ENCODE measurements around the gene FAM240B.

DNA sequence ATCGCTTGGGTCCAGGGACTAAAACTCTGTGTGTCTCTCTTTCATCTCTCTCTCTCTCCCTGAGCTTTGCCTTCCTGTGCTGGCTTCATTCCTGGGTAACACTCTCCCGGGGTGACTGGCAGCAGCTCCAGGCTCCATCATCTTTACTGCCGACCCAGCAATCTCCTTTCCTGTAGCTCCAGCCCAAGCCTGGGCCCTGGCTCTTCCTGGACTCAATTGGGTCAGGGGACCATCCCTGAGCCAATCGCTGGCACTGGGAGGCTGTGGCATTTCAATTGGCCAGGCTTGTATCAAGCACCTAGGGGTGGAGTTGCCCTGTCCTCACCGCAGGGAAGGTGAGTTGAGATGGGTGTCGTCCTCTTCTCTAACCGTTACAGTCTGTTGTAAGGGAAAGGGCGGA is 31.9 kb downstream of the FAM240B start:
- TF ChIP-seq CEBPB (IDR thresholded peaks at IDR 0.05): no peak
- TF ChIP-seq TAF1 (IDR thresholded peaks at IDR 0.05; ENCODE audit: low read depth): no peak
- no peak for TF ChIP-seq EP300 (IDR thresholded peaks at IDR 0.05; ENCODE audit: borderline replicate concordance)
- no peak for TF ChIP-seq TCF12 (IDR thresholded peaks at IDR 0.05; ENCODE audit: low read depth)
- TF ChIP-seq FOXM1 (IDR thresholded peaks at IDR 0.05; ENCODE audit: borderline replicate concordance, low read depth): no peak
- TF ChIP-seq CREB1 (IDR thresholded peaks at IDR 0.05; ENCODE audit: low read depth): no peak
- TF ChIP-seq RAD21 (IDR thresholded peaks at IDR 0.05; ENCODE audit: low read depth): no peak
- TF ChIP-seq, protein P1, sequence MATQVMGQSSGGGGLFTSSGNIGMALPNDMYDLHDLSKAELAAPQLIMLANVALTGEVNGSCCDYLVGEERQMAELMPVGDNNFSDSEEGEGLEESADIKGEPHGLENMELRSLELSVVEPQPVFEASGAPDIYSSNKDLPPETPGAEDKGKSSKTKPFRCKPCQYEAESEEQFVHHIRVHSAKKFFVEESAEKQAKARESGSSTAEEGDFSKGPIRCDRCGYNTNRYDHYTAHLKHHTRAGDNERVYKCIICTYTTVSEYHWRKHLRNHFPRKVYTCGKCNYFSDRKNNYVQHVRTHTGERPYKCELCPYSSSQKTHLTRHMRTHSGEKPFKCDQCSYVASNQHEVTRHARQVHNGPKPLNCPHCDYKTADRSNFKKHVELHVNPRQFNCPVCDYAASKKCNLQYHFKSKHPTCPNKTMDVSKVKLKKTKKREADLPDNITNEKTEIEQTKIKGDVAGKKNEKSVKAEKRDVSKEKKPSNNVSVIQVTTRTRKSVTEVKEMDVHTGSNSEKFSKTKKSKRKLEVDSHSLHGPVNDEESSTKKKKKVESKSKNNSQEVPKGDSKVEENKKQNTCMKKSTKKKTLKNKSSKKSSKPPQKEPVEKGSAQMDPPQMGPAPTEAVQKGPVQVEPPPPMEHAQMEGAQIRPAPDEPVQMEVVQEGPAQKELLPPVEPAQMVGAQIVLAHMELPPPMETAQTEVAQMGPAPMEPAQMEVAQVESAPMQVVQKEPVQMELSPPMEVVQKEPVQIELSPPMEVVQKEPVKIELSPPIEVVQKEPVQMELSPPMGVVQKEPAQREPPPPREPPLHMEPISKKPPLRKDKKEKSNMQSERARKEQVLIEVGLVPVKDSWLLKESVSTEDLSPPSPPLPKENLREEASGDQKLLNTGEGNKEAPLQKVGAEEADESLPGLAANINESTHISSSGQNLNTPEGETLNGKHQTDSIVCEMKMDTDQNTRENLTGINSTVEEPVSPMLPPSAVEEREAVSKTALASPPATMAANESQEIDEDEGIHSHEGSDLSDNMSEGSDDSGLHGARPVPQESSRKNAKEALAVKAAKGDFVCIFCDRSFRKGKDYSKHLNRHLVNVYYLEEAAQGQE (IDR thresholded peaks at IDR 0.05; ENCODE audit: low read depth): no peak
- TF ChIP-seq YY1 (IDR thresholded peaks at IDR 0.05; ENCODE audit: low read depth): no peak
- TF ChIP-seq, protein P2, sequence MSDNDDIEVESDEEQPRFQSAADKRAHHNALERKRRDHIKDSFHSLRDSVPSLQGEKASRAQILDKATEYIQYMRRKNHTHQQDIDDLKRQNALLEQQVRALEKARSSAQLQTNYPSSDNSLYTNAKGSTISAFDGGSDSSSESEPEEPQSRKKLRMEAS (IDR thresholded peaks at IDR 0.05): no peak
- TF ChIP-seq EGR1 (IDR thresholded peaks at IDR 0.05): no peak
- TF ChIP-seq USF1 (IDR thresholded peaks at IDR 0.05): no peak
- no peak for TF ChIP-seq ZBTB7A (IDR thresholded peaks at IDR 0.05; ENCODE audit: low read depth)
- TF ChIP-seq NFIC (IDR thresholded peaks at IDR 0.05): no peak
